IPS-15b (cell line): Measurements from ENCODE around the gene POLN.

Source experiments
- H3K27me3 ChIP-seq: one replicate; pipeline ENCODE4 v1.6.1; 2013; ENCODE audit warnings: low read length; ENCODE audit not compliant: control insufficient read depth, insufficient read depth
- H3K36me3 ChIP-seq: one replicate; pipeline ENCODE4 v1.6.1; 2013; ENCODE audit warnings: low read length; ENCODE audit not compliant: control insufficient read depth, insufficient read depth
- H3K4me1 ChIP-seq: one replicate; pipeline ENCODE4 v1.6.1; 2013; ENCODE audit warnings: mild to moderate bottlenecking, low read length; ENCODE audit not compliant: control insufficient read depth, insufficient read depth
- H3K4me3 ChIP-seq: one replicate; pipeline ENCODE4 v1.5.1; 2013; ENCODE audit warnings: low read depth, low read length
- H3K9ac ChIP-seq: one replicate; pipeline ENCODE4 v1.6.1; 2013; ENCODE audit warnings: low read depth, mild to moderate bottlenecking, low read length
- H3K9me3 ChIP-seq: one replicate; pipeline ENCODE4 v1.6.1; 2013; ENCODE audit warnings: mild to moderate bottlenecking, low read length; ENCODE audit not compliant: control insufficient read depth, insufficient read depth

The POLN gene

GRCh38 chr4:2084316-2084715 is 157.6 kb downstream of the POLN start:
- Histone ChIP-seq H3K4me1 (no peaks in the 10 kb centered on the region), H3K36me3 (no peaks in the 10 kb centered on the region), H3K9ac (no peak overlapping the region), H3K27me3 (no peaks in the 10 kb centered on the region), H3K4me3 (no peak overlapping the region), H3K9me3 (no peaks in the 10 kb centered on the region)

DNA sequence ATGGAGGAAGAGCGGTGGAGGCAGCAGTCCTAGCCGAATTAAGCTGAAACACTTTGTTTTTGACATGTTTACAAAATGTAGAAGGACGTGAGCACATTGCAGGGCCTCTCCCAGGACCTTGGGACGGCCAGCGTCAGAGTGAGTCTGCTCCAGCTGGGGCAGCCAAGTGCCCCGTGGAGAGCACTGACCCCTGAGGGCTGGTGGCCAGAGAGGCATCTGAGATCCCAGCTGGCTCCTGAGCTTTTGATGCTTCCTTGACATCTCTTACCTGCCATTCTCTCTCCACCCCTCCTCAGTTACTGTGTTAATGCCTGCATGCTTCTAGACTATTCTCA is 158.1 kb downstream of the POLN start:
- Histone ChIP-seq H3K4me1 (no peaks in the 10 kb centered on the region), H3K9me3 (no peaks in the 10 kb centered on the region), H3K4me3 (no peak overlapping the region), H3K36me3 (no peaks in the 10 kb centered on the region), H3K27me3 (no peaks in the 10 kb centered on the region), H3K9ac (no peak overlapping the region)

GRCh38 chr4:2083116-2083825 is 158.7 kb downstream of the POLN start:
- no peaks in the 10 kb centered on the region for H3K9me3 ChIP-seq
- H3K4me3 ChIP-seq, result no peak overlapping the region
- H3K27me3 ChIP-seq, result no peaks in the 10 kb centered on the region
- no peak overlapping the region for H3K9ac ChIP-seq
- no peaks in the 10 kb centered on the region for H3K36me3 ChIP-seq
- H3K4me1 ChIP-seq, result no peaks in the 10 kb centered on the region

- Histone ChIP-seq H3K27me3 (no peaks in the 10 kb centered on the region), H3K9me3 (no peaks in the 10 kb centered on the region), H3K9ac (no peak overlapping the region), H3K4me1 (no peaks in the 10 kb centered on the region), H3K36me3 (no peaks in the 10 kb centered on the region), H3K4me3 (no peak overlapping the region)
These were observed 159.3 kb downstream of the POLN start for GRCh38 chr4:2082627-2083026.

GRCh38 chr4:2082118-2082517 is 159.8 kb downstream of the POLN start:
- H3K27me3 ChIP-seq, result no peaks in the 10 kb centered on the region
- no peaks in the 10 kb centered on the region for H3K36me3 ChIP-seq
- H3K4me1 ChIP-seq, result no peaks in the 10 kb centered on the region
- no peak overlapping the region for H3K9ac ChIP-seq
- H3K9me3 ChIP-seq, result no peaks in the 10 kb centered on the region
- no peak overlapping the region for H3K4me3 ChIP-seq

GRCh38 chr4:2081540-2081939 is 160.4 kb downstream of the POLN start:
- Histone ChIP-seq H3K4me3 (no peak overlapping the region), H3K36me3 (no peaks in the 10 kb centered on the region), H3K9ac (no peak overlapping the region), H3K9me3 (no peaks in the 10 kb centered on the region), H3K4me1 (no peaks in the 10 kb centered on the region), H3K27me3 (no peaks in the 10 kb centered on the region)

DNA sequence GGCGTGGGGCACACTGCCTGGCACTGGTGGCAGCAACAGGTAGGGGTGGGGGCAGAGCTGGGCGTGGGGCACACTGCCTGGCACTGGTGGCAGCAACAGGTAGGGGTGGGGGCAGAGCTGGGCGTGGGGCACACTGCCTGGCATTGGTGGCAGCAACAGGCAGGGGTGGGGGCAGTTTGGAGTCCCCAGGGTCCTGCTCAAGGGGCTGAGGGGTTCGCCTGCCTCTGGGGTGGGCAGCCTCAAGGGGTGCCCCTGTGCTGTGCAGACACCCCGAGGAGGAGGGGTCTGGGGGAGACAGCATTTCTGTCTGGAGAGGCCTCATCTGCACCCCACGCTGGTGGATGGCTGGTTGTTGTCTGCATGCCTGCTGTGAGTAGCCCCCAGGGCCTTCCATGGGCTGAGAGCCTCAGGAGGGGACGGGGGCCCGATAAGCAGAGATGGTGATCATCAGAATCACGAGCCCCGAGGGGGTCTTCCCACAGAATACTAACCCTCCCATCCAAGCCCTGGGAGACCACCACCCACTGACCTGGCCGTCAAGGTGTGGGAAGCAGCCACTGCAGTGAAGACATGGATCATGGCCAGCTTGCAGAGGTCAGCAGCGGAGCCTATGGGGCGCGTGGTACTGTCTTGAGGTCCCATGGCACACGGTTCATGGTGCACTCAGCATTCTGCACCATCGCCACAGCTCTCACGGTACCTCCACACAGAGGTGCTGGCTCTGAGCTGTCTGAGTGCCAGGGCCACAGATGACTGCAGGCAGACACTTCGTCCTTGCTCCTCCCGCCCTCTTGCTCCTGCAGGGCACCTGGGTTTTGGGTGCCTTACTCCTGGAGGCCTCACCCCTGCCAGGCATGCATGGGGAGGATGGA is 161.3 kb downstream of the POLN start:
- H3K4me1 ChIP-seq, result no peaks in the 10 kb centered on the region
- H3K9me3 ChIP-seq, result no peaks in the 10 kb centered on the region
- H3K9ac ChIP-seq, result no peak overlapping the region
- no peaks in the 10 kb centered on the region for H3K36me3 ChIP-seq
- no peak overlapping the region for H3K4me3 ChIP-seq
- no peaks in the 10 kb centered on the region for H3K27me3 ChIP-seq

DNA sequence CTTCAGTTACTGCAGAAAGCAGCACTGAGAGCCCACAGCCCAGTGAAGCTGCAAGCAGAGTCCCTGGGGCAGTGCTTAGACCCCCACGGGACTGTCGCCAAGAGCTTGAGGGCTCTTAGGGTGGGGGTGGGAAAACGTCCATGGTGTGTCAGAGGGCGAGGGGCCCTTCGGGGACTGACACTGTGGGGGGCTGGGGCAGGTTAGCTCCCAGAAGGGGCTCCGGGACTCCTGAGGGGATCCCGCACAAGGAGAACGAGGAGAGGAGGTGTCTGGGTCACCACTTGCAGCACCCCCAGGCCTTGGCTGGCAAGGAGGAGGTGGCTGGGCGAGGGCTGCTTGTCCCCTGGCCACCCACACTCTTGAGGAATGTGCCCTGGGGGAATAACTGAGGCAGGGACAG is 162.0 kb downstream of the POLN start:
- H3K4me3 ChIP-seq, result no peak overlapping the region
- H3K27me3 ChIP-seq, result no peaks in the 10 kb centered on the region
- no peaks in the 10 kb centered on the region for H3K36me3 ChIP-seq
- no peak overlapping the region for H3K9ac ChIP-seq
- H3K4me1 ChIP-seq, result no peaks in the 10 kb centered on the region
- H3K9me3 ChIP-seq, result no peaks in the 10 kb centered on the region

GRCh38 chr4:2079006-2079405 is 162.9 kb downstream of the POLN start:
- Histone ChIP-seq H3K9ac (no peak overlapping the region), H3K36me3 (no peaks in the 10 kb centered on the region), H3K9me3 (no peaks in the 10 kb centered on the region), H3K4me1 (no peaks in the 10 kb centered on the region), H3K4me3 (no peak overlapping the region), H3K27me3 (no peaks in the 10 kb centered on the region)

DNA sequence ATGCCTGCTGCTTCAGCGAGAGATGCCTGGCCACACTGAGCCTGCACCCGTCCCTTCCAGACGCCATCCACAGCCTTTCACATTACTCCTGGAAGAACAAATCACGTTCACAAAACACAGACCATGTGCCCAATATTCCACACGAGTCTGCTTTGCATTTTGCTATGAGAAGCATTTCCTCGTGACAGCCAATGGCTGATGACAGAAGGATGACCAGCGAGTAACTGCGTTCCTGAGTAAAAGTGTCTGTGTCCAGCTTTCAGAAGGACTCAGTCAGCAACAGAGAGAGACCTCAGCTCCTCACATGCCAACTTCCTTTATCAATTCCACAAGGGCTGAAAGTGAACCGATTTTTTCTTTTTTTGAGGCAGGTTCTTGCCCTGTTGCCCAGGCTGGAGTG is 163.3 kb downstream of the POLN start:
- no peaks in the 10 kb centered on the region for H3K36me3 ChIP-seq
- H3K27me3 ChIP-seq, result no peaks in the 10 kb centered on the region
- no peaks in the 10 kb centered on the region for H3K4me1 ChIP-seq
- no peaks in the 10 kb centered on the region for H3K9me3 ChIP-seq
- H3K4me3 ChIP-seq, result no peak overlapping the region
- no peak overlapping the region for H3K9ac ChIP-seq

- no peaks in the 10 kb centered on the region for H3K36me3 ChIP-seq
- H3K4me1 ChIP-seq, result no peaks in the 10 kb centered on the region
- H3K9me3 ChIP-seq, result no peaks in the 10 kb centered on the region
- no peak overlapping the region for H3K9ac ChIP-seq
- no peaks in the 10 kb centered on the region for H3K27me3 ChIP-seq
- no peak overlapping the region for H3K4me3 ChIP-seq
These were observed 164.1 kb downstream of the POLN start for GRCh38 chr4:2077537-2078460.
